GM10248 (cell line): ENCODE results near the gene AKAIN1.

Source experiments
- CTCF ChIA-PET: fragments of 300-600 bp; sonication (Branson Sonifier 250); formaldehyde crosslinking; extraction: SDS; loops from one replicate; lab custom pipeline; 2021; ENCODE audit warnings: antibody characterized with exemption; lab: Yijun Ruan, JAX
- POLR2A ChIA-PET: fragments of 350-650 bp; sonication (Branson Sonifier 250); formaldehyde crosslinking; extraction: SDS; loops from one replicate; lab custom pipeline; 2020; ENCODE audit warnings: antibody characterized with exemption; lab: Yijun Ruan, JAX
- DNase-seq: peaks from one replicate; pipeline ENCODE4 v3.0.0; 2012; ENCODE audit errors: extremely low spot score
- CTCF ChIP-seq: IDR thresholded peaks from 2 replicates; pipeline ENCODE4 v1.5.1; 2012; ENCODE audit warnings: mild to moderate bottlenecking, low read depth; ENCODE audit errors: extremely low read depth, missing control alignments, control extremely low read depth

The AKAIN1 gene

DNA sequence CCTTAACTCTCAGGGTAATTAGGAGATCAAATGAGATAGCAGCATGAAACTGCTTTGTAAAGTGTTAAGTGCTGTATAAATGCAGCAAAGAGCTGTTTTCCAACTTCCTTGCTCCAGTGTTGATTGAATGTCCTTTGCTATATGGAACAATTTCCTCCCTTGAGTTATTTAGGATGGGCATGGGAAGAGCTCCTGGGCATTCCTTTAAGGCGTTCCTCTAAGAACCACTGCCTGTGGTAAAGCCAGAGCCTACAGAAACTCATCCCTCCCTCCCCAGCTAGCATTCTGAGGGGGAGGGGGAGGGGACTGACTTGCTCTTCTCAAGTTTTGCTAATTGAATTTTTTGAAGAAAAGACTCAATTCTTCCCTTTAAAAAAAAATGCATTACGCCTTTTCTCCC, 1.4 kb downstream of the AKAIN1 start:
- DNase-seq: no peak
- POLR2A ChIA-PET: no interaction called here
- TF ChIP-seq CTCF: no peak

GRCh38 chr18:5180254-5180653, 16.8 kb downstream of the AKAIN1 start:
- no peak for TF ChIP-seq CTCF
- no peak for DNase-seq
- ChIA-PET POLR2A (no interaction called here), CTCF (no interaction called here)

More for the DNA sequence above, 1.4 kb downstream of the AKAIN1 start:
- CTCF ChIA-PET: no interaction called here

DNA sequence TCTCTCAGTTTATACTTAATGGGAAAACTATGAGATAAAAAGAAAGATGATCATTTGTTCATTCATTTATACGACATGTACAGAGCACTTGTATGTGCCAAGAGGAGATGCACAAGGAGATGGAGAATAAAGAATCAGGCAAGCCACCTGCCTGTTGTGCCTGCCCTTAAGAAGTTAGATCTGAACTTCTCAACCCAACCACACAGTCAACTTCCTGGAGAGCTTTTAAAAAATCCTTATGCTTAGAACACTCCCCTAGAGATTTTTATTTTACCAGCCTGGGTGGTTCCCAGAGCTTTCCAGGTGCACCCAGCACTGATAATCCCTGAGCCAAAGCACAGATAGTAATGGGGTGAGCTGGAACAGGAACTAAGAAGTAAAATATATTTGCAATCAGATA, 18.5 kb downstream of the AKAIN1 start:
- ChIA-PET POLR2A (no interaction called here), CTCF (interaction anchor here (1.3 kb wide), 1 partner anchor 13 kb away, joined by 3 read pairs; no protein-coding TSS in a partner anchor)
- no peak for TF ChIP-seq CTCF
- DNase-seq: no peak

GRCh38 chr18:5175378-5175777, 21.7 kb downstream of the AKAIN1 start:
- no peak for DNase-seq
- ChIA-PET CTCF (no interaction called here), POLR2A (no interaction called here)
- no peak for TF ChIP-seq CTCF

DNA sequence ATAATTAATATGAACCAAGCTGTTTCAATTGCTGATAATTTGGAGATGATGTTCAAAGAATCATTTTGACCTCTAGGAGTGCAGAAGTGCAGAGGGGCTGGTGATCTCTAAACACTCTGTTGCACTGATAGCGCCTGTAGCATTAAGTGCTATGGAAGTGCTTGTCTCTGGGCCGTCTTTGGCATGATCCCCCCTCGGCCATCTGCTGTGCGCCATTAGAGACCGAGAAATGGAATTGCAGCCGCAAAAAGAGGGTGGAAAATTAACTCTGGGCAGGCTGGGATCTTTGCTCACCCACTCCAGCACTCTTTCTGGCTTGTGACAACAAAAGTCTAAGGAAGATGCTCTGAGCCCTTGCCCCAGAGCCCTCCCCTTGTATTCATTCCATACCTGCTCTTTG, 23.4 kb downstream of the AKAIN1 start:
- TF ChIP-seq CTCF: no peak
- ChIA-PET CTCF (interaction anchor here (1.1 kb wide), 1 partner anchor 12 kb away, joined by 4 read pairs; no protein-coding TSS in a partner anchor), POLR2A (no interaction called here)
- DNase-seq: no peak

DNA sequence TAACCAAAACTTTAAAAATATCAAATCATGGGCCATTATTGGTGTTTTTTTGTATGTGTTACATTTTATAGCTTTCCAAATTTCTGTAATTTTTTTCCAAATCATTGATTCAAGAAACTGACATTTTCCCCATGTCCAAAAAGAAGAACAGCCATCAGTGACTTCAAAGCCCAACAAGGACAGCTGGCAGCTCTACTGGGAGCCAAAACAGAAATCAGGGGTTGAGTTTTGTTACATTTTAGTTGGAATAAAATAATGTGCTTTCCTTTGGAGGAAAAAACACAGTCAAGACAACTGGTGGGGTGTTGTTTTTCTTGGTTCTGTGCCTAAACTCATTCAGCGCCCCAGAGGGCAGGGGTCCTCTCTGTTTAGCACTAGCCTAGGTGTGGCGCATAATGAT, 23.8 kb downstream of the AKAIN1 start:
- ChIA-PET POLR2A (no interaction called here), CTCF (interaction anchor here (1.1 kb wide), 3 partner anchors 8 to 65 kb away, joined by 3 to 4 read pairs (median 3); no protein-coding TSS in a partner anchor)
- no peak for TF ChIP-seq CTCF
- no peak for DNase-seq
